GM18505 (cell line): ENCODE results near the gene POC1B.

ENCODE experiments used
- ATAC-seq: cut with Tn5 transposase; IDR thresholded peaks from one replicate; pipeline ENCODE4 v1.9.1; 2021; ENCODE audit not compliant: unreplicated experiment
- POLR2A ChIP-seq: IDR thresholded peaks from 4 replicates; pipeline ENCODE4 v1.6.1; 2011; ENCODE audit warnings: borderline replicate concordance; ENCODE audit not compliant: insufficient read depth, insufficient read length; ENCODE audit errors: extremely low read depth

POC1B gene

GRCh38 chr12:89421092-89421835, 104.6 kb downstream of the POC1B start:
- no peak for TF ChIP-seq POLR2A
- no peak for ATAC-seq

GRCh38 chr12:89418228-89418910, 107.5 kb downstream of the POC1B start:
- TF ChIP-seq POLR2A = no peak
- no peak for ATAC-seq

GRCh38 chr12:89417246-89417977, 108.4 kb downstream of the POC1B start:
- ATAC-seq = no peak
- no peak for TF ChIP-seq POLR2A

GRCh38 chr12:89416049-89416792, 109.6 kb downstream of the POC1B start:
- no peak for ATAC-seq
- TF ChIP-seq POLR2A = no peak

GRCh38 chr12:89414851-89415250, 111.0 kb downstream of the POC1B start:
- no peak for TF ChIP-seq POLR2A
- no peak for ATAC-seq

GRCh38 chr12:89414322-89414721, 111.5 kb downstream of the POC1B start:
- no peak for TF ChIP-seq POLR2A
- ATAC-seq = no peak

- TF ChIP-seq POLR2A = no peak
- ATAC-seq = no peak
Observed at GRCh38 chr12:89413234-89413633, 112.6 kb downstream of the POC1B start.

GRCh38 chr12:89412665-89413064, 113.2 kb downstream of the POC1B start:
- TF ChIP-seq POLR2A = no peak
- ATAC-seq = no peak

GRCh38 chr12:89411846-89412245, 114.0 kb downstream of the POC1B start:
- ATAC-seq = no peak
- no peak for TF ChIP-seq POLR2A

GRCh38 chr12:89411234-89411633, 114.6 kb downstream of the POC1B start:
- TF ChIP-seq POLR2A = no peak
- no peak for ATAC-seq

- no peak for TF ChIP-seq POLR2A
- no peak for ATAC-seq
Observed at GRCh38 chr12:89405626-89406345, 120.1 kb downstream of the POC1B start.

GRCh38 chr12:89401433-89402058, 124.3 kb downstream of the POC1B start:
- TF ChIP-seq POLR2A = no peak

More at GRCh38 chr12:89401433-89402058, 124.3 kb downstream of the POC1B start:
- no peak for ATAC-seq
